GM23338 (cell line): ENCODE results near the gene BRI3BP. TPM values are rescaled to one million over a fixed set of nuclear protein-coding genes. Genes with fewer than 3 reads are reported as not detected.

Experiments used
- ATAC-seq: fragments of 200-7000 bp; cut with Tn5 transposase; 3 replicates; pipeline ENCODE4 v1.9.1; 2020
- DNase-seq: peaks from one replicate; pipeline ENCODE4 v3.0.0-alpha.2; 2015; ENCODE audit warnings: low spot score
- H2AFZ ChIP-seq: fragments of 200-600 bp; sonication (generic); 2 replicates; pipeline ENCODE4 v1.8.0; 2016; ENCODE audit warnings: antibody characterized with exemption, mild to moderate bottlenecking, moderate library complexity
- H3F3A ChIP-seq: fragments of 200-600 bp; sonication (generic); replicated peaks from 2 replicates; pipeline ENCODE4 v1.8.0; 2017; ENCODE audit warnings: antibody characterized with exemption, mixed run types, low read depth
- H3K27ac ChIP-seq: fragments of 200-600 bp; sonication (generic); 2 replicates; pipeline ENCODE4 v1.6.1; 2016; ENCODE audit warnings: low read depth
- H3K27me3 ChIP-seq: fragments of 200-600 bp; sonication (generic); 2 replicates; pipeline ENCODE4 v1.8.0; 2016; ENCODE audit warnings: mild to moderate bottlenecking, mixed run types, moderate library complexity; ENCODE audit not compliant: insufficient read depth
- H3K36me3 ChIP-seq: fragments of 200-600 bp; sonication (generic); 2 replicates; pipeline ENCODE4 v1.8.0; 2016; ENCODE audit warnings: mild to moderate bottlenecking; ENCODE audit not compliant: insufficient read depth
- H3K4me1 ChIP-seq: fragments of 200-600 bp; sonication (generic); 2 replicates; pipeline ENCODE4 v1.8.0; 2016; ENCODE audit warnings: mild to moderate bottlenecking, moderate library complexity; ENCODE audit not compliant: insufficient read depth
- H3K4me2 ChIP-seq: fragments of 200-600 bp; sonication (generic); 2 replicates; pipeline ENCODE4 v1.7.1; 2017; ENCODE audit warnings: mixed run types
- H3K4me3 ChIP-seq: fragments of 200-600 bp; sonication (generic); 2 replicates; pipeline ENCODE4 v1.6.1; 2016; ENCODE audit warnings: mixed run types
- H3K79me2 ChIP-seq: fragments of 200-600 bp; sonication (generic); replicated peaks from 2 replicates; pipeline ENCODE4 v1.8.0; 2017; ENCODE audit warnings: mild to moderate bottlenecking; ENCODE audit not compliant: insufficient read depth
- H3K9me2 ChIP-seq: fragments of 200-600 bp; sonication (generic); 2 replicates; pipeline ENCODE4 v1.8.0; 2017; ENCODE audit not compliant: insufficient read depth
- H4K20me1 ChIP-seq: fragments of 200-600 bp; sonication (generic); replicated peaks from 2 replicates; pipeline ENCODE4 v1.8.0; 2017; ENCODE audit warnings: mild to moderate bottlenecking; ENCODE audit not compliant: insufficient read depth
- H3K27ac Mint-ChIP-seq: 2 replicates; pipeline ENCODE4 v1.8.0; 2020; ENCODE audit warnings: inconsistent platforms, mild to moderate bottlenecking, moderate library complexity, mixed read lengths
- H3K27me3 Mint-ChIP-seq: 3 replicates; pipeline ENCODE4 v1.8.0; 2022; ENCODE audit warnings: low read depth, mild to moderate bottlenecking, moderate library complexity, mixed read lengths, inconsistent platforms; ENCODE audit not compliant: insufficient read depth, poor library complexity
- H3K36me3 Mint-ChIP-seq: 3 replicates; pipeline ENCODE4 v1.8.0; 2021; ENCODE audit warnings: low read depth, mild to moderate bottlenecking, inconsistent platforms, moderate library complexity, mixed read lengths
- H3K4me1 Mint-ChIP-seq: 3 replicates; pipeline ENCODE4 v1.8.0; 2020; ENCODE audit warnings: mild to moderate bottlenecking, inconsistent platforms, mixed read lengths
- H3K4me3 Mint-ChIP-seq: 3 replicates; pipeline ENCODE4 v1.8.0; 2021; ENCODE audit warnings: moderate library complexity, mild to moderate bottlenecking, inconsistent platforms, mixed read lengths
- H3K9me3 Mint-ChIP-seq: 3 replicates; pipeline ENCODE4 v1.8.0; 2020; ENCODE audit warnings: moderate library complexity, mild to moderate bottlenecking, inconsistent platforms, mixed read lengths
- CREB1 ChIP-seq: fragments of 250-450 bp; sonication (Bioruptor Pico); IDR thresholded peaks from 2 replicates; pipeline ENCODE4 v1.5.0; 2020; ENCODE audit warnings: low read depth, mild to moderate bottlenecking, moderate library complexity
- EZH2 ChIP-seq: fragments of 200-600 bp; sonication (generic); IDR thresholded peaks from one replicate; pipeline ENCODE4 v1.8.0; 2017; ENCODE audit warnings: antibody characterized with exemption, mild to moderate bottlenecking, low read depth; ENCODE audit not compliant: unreplicated experiment
- NANOG ChIP-seq: IDR thresholded peaks from 2 replicates; pipeline ENCODE4 v1.6.1; 2016; ENCODE audit warnings: antibody characterized with exemption, borderline replicate concordance
- POLR2AphosphoS5 ChIP-seq: IDR thresholded peaks from 2 replicates; pipeline ENCODE4 v1.6.1; 2016; ENCODE audit warnings: antibody characterized with exemption, low read depth
- STAT1 ChIP-seq: IDR thresholded peaks from one replicate; pipeline ENCODE4 v1.6.1; 2016; ENCODE audit warnings: antibody characterized with exemption; ENCODE audit not compliant: unreplicated experiment
- ZNF114 ChIP-seq: fragments of 250-450 bp; sonication (Bioruptor Pico); IDR thresholded peaks from 2 replicates; pipeline ENCODE4 v1.5.0; 2020; ENCODE audit warnings: mild to moderate bottlenecking, moderate library complexity
- ZNF331 ChIP-seq: fragments of 250-450 bp; sonication (Bioruptor Pico); IDR thresholded peaks from 2 replicates; pipeline ENCODE4 v1.5.0; 2020; ENCODE audit warnings: low read depth, mild to moderate bottlenecking, moderate library complexity
- polyA plus RNA-seq: library from polyadenylated mRNA; unstranded; fragments of >200 nt; fragmentation: Nextera tagmentation; extraction: Ambion mirVana; gene quantifications from 2 replicates; pipeline ENCODE4 v1.2.1, GENCODE V29; 2016
- total RNA-seq: library from RNA; depleted of rRNA; stranded (reverse); fragments of >200 nt; shearing (Covaris generic); gene quantifications from 2 replicates; pipeline ENCODE4 v1.2.3, GENCODE V29; 2014
- TF ChIP-seq, protein P1 (sequence below): IDR thresholded peaks from one replicate; pipeline ENCODE4 v1.6.1; 2018; ENCODE audit warnings: antibody characterized with exemption; ENCODE audit not compliant: unreplicated experiment
- TF ChIP-seq, protein P2 (sequence below): IDR thresholded peaks from 2 replicates; pipeline ENCODE4 v1.6.1; 2016; ENCODE audit warnings: antibody characterized with exemption

The BRI3BP gene
- total and polyA plus RNA-seq, 2 experiments from 2014 or later, result 5.8 to 10.7 TPM

- TF ChIP-seq, protein P1, sequence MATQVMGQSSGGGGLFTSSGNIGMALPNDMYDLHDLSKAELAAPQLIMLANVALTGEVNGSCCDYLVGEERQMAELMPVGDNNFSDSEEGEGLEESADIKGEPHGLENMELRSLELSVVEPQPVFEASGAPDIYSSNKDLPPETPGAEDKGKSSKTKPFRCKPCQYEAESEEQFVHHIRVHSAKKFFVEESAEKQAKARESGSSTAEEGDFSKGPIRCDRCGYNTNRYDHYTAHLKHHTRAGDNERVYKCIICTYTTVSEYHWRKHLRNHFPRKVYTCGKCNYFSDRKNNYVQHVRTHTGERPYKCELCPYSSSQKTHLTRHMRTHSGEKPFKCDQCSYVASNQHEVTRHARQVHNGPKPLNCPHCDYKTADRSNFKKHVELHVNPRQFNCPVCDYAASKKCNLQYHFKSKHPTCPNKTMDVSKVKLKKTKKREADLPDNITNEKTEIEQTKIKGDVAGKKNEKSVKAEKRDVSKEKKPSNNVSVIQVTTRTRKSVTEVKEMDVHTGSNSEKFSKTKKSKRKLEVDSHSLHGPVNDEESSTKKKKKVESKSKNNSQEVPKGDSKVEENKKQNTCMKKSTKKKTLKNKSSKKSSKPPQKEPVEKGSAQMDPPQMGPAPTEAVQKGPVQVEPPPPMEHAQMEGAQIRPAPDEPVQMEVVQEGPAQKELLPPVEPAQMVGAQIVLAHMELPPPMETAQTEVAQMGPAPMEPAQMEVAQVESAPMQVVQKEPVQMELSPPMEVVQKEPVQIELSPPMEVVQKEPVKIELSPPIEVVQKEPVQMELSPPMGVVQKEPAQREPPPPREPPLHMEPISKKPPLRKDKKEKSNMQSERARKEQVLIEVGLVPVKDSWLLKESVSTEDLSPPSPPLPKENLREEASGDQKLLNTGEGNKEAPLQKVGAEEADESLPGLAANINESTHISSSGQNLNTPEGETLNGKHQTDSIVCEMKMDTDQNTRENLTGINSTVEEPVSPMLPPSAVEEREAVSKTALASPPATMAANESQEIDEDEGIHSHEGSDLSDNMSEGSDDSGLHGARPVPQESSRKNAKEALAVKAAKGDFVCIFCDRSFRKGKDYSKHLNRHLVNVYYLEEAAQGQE, result no peak
- TF ChIP-seq, protein P2, sequence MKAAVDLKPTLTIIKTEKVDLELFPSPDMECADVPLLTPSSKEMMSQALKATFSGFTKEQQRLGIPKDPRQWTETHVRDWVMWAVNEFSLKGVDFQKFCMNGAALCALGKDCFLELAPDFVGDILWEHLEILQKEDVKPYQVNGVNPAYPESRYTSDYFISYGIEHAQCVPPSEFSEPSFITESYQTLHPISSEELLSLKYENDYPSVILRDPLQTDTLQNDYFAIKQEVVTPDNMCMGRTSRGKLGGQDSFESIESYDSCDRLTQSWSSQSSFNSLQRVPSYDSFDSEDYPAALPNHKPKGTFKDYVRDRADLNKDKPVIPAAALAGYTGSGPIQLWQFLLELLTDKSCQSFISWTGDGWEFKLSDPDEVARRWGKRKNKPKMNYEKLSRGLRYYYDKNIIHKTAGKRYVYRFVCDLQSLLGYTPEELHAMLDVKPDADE, result no peak
These were observed 45.7 kb upstream of the BRI3BP start (continued) for GRCh38 chr12:124947561-124948398.

DNA sequence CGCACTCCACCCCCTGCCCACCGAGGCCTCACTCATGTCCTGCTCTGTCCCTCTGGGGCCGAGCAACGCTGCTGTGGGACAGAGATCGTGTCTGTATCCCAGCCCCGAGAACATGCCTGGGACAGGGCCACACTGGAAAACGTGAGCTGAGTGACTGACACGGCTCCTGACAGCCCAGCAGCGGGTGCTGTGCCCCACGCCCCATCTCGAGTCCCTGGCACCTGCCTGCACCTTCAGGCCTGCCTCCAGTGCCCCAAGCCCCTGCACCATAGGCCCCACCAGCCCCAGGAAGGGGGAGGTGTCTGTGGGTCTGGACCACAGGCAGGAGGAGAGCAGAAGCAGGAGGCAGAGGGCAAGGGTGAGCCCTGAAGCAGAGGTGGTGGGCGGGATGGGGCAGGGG, 44.4 kb upstream of the BRI3BP start:
- no peaks in the 10 kb centered on the region for H3K4me1 ChIP-seq
- no peak overlapping the region for H3K27ac Mint-ChIP-seq
- no peak overlapping the region for H3K27ac ChIP-seq
- H3K4me2 ChIP-seq, result no peak overlapping the region
- H3K9me2 ChIP-seq, result no peaks in the 10 kb centered on the region
- peaks cover 5% of the 10 kb centered on the region; the same call in 1 of the 2 replicates for H3K36me3 ChIP-seq
- no peaks in the 10 kb centered on the region for H3K27me3 ChIP-seq
- ATAC-seq (no peak), DNase-seq (no peak)
- H3K4me3 Mint-ChIP-seq, result no peak overlapping the region
- H3K9me3 Mint-ChIP-seq, result no peaks in the 10 kb centered on the region
- H3K79me2 ChIP-seq, result no peaks in the 10 kb centered on the region
- TF ChIP-seq STAT1 (no peak), NANOG (no peak), POLR2AphosphoS5 (no peak), CREB1 (CRISPR knock-in tag) (no peak), ZNF331 (CRISPR knock-in tag) (no peak), ZNF114 (CRISPR knock-in tag) (no peak), EZH2 (no peak)
- TF ChIP-seq, protein P2, result no peak
- TF ChIP-seq, protein P1, result no peak
- H3K4me3 ChIP-seq, result no peak overlapping the region
- H4K20me1 ChIP-seq, result peaks cover 4% of the 10 kb centered on the region; the same call in 1 of the 2 replicates
- no peaks in the 10 kb centered on the region for H3K4me1 Mint-ChIP-seq
- no peak overlapping the region for H2AFZ ChIP-seq
- peaks cover 5% of the 10 kb centered on the region for H3K27me3 Mint-ChIP-seq
- peaks cover 47% of the 10 kb centered on the region for H3K36me3 Mint-ChIP-seq
- H3F3A ChIP-seq, result peaks cover 3% of the 10 kb centered on the region; the same call in 1 of the 2 replicates
